Measurements from ENCODE around the gene PPP1R26. TPM values are rescaled to one million over a fixed set of nuclear protein-coding genes. Genes with fewer than 3 reads are reported as not detected.

The PPP1R26 gene
- total and polyA plus RNA-seq, 2 of the 4 experiments (the other 2 are of a cell fraction): 3.8 to 5.6 TPM

GRCh38 chr9:135500525-135501260 is 21.1 kb downstream of the PPP1R26 start, which contains the start of gene MRPS2:
Gene MRPS2, plus strand, starts transcription at chr9:135500682. Its CDS starts 29 bp downstream, at chr9:135500711.
- Histone ChIP-seq H4K91ac (ENCODE audit: insufficient read depth, low read depth, low read length) (peak within 1 kb of the TSS; percentile 6), H3K4me2 (ENCODE audit: low read depth, low read length) (peak within 1 kb of the TSS; percentile 84), H3K4me3 (ENCODE audit: insufficient read depth, low read depth, low read length) (peak within 1 kb of the TSS; percentile 89), H3K9ac (ENCODE audit: low read depth, low read length) (peak within 1 kb of the TSS; percentile 62), H3K4ac (ENCODE audit: low read depth, low read length) (peak within 1 kb of the TSS; percentile 72), H3K18ac (ENCODE audit: low read depth, low read length) (no peak within 1 kb of the TSS), H2AK9ac (replicated peaks; ENCODE audit: low read depth, low read length, poor library complexity) (peak within 1 kb of the TSS; percentile 97), H2BK15ac (ENCODE audit: low read depth, low read length) (no peak within 1 kb of the TSS), H2AK5ac (ENCODE audit: low read depth, low read length) (no peak within 1 kb of the TSS), H3K36me3 (ENCODE audit: control insufficient read depth, insufficient read depth, low read length) (peaks cover 27% of the 10 kb centered on the region), H3K56ac (ENCODE audit: extremely low read depth, insufficient read depth, low read length) (peak within 1 kb of the TSS; percentile 11; the same call in 1 of the 2 replicates), H3K4me1 (ENCODE audit: control insufficient read depth, insufficient read depth, low read length) (peaks cover 6% of the 10 kb centered on the region; the same call in 1 of the 2 replicates), H3K23ac (ENCODE audit: low read depth, low read length) (peak within 1 kb of the TSS; percentile 80), H4K20me1 (ENCODE audit: insufficient read depth, low read length) (peaks cover 35% of the 10 kb centered on the region), H4K8ac (ENCODE audit: low read depth in 2 of 2, low read length in 2 of 2) (peak within 1 kb of the TSS; percentile 75 to 78), H3K9me1 (ENCODE audit: insufficient read depth, low read length) (no peaks in the 10 kb centered on the region), H3K27ac (ENCODE audit: insufficient read depth, low read length) (peak within 1 kb of the TSS; percentile 79), H2BK120ac (ENCODE audit: low read depth, low read length) (peak within 1 kb of the TSS; percentile 19; the same call in 1 of the 2 replicates), H2AFZ (replicated peaks; ENCODE audit: low read length, poor library complexity) (peak within 1 kb of the TSS; percentile 98), H2BK5ac (ENCODE audit: low read depth, low read length, poor library complexity, severe bottlenecking) (peak within 1 kb of the TSS; percentile 65), H4K5ac (ENCODE audit: low read depth, low read length) (peak within 1 kb of the TSS; percentile 13; the same call in 1 of the 2 replicates), H3K79me1 (ENCODE audit: low read depth in 1 of 2, low read length in 2 of 2) (peaks cover 4 to 37% of the 10 kb centered on the region in 2 experiments), H3K14ac (replicated peaks; ENCODE audit: low read depth, low read length) (peak within 1 kb of the TSS; percentile 71; the same call in 1 of the 2 replicates), H3K9me3 (ENCODE audit: control insufficient read depth, insufficient read depth, low read length) (no peaks in the 10 kb centered on the region), H3K27me3 (ENCODE audit: control insufficient read depth, insufficient read depth, low read length) (no peaks in the 10 kb centered on the region), H2BK20ac (ENCODE audit: low read depth, low read length) (no peak within 1 kb of the TSS)
- in situ Hi-C loops (cut with MboI; ENCODE audit: low sequenced_read_pairs) (no loop called here), intact Hi-C loops (cut with micrococcal nuclease) (no loop called here), dilution Hi-C loops (cut with HindIII; ENCODE audit: low sequenced_read_pairs, unreplicated experiment) (no loop called here)
- DNase-seq (peak; percentile 81), ATAC-seq (ENCODE audit: low read depth) (peak; percentile 92)
- TF ChIP-seq, protein P1, sequence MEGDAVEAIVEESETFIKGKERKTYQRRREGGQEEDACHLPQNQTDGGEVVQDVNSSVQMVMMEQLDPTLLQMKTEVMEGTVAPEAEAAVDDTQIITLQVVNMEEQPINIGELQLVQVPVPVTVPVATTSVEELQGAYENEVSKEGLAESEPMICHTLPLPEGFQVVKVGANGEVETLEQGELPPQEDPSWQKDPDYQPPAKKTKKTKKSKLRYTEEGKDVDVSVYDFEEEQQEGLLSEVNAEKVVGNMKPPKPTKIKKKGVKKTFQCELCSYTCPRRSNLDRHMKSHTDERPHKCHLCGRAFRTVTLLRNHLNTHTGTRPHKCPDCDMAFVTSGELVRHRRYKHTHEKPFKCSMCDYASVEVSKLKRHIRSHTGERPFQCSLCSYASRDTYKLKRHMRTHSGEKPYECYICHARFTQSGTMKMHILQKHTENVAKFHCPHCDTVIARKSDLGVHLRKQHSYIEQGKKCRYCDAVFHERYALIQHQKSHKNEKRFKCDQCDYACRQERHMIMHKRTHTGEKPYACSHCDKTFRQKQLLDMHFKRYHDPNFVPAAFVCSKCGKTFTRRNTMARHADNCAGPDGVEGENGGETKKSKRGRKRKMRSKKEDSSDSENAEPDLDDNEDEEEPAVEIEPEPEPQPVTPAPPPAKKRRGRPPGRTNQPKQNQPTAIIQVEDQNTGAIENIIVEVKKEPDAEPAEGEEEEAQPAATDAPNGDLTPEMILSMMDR (conservative IDR thresholded peaks at IDR 0.05; ENCODE audit: low read depth, low read length): peak; percentile 92
- TF ChIP-seq CEBPB (IDR thresholded peaks at IDR 0.05; ENCODE audit: low read depth, low read length) (0 out of 2 replicates have a peak, but pooled peaks have one; percentile 15), BHLHE40 (IDR thresholded peaks at IDR 0.05; ENCODE audit: low read depth, low read length) (peak; percentile 89), CHD1 (IDR thresholded peaks at IDR 0.05; ENCODE audit: low read depth, low read length) (0 out of 2 replicates have a peak, but pooled peaks have one; percentile 52), RAD21 (IDR thresholded peaks at IDR 0.05; ENCODE audit: low read length) (no peak), MAZ (IDR thresholded peaks at IDR 0.05; ENCODE audit: borderline replicate concordance, low read depth, low read length) (peak; percentile 96; the same call in 1 of the 2 replicates), MXI1 (IDR thresholded peaks at IDR 0.05; ENCODE audit: borderline replicate concordance, low read depth, low read length) (peak; percentile 82), MAFK (IDR thresholded peaks at IDR 0.05; ENCODE audit: low read depth, low read length) (no peak)
- CTCF ChIA-PET: no interaction called here
- WGBS, 2 experiments (ENCODE audit: extremely low coverage in 2 of 2, insufficient read length in 1 of 2): 2% methylated on average over 19 of the region's 92 CpGs; no CpG with 5 or more reads in 1 of the 2 experiments
- POLR2A ChIA-PET (ENCODE audit: unreplicated experiment): no interaction called here
- BruUV-seq (replicated peaks): no TSS peak
